GM23338 (cell line): Measurements from ENCODE around the gene GALNT13. TPM values are rescaled to one million over a fixed set of nuclear protein-coding genes. Genes with fewer than 3 reads are reported as not detected.

Source experiments
- ATAC-seq: fragments of 200-7000 bp; cut with Tn5 transposase; 3 replicates; pipeline ENCODE4 v1.9.1; 2020
- DNase-seq: peaks from one replicate; pipeline ENCODE4 v3.0.0-alpha.2; 2015; ENCODE audit warnings: low spot score
- H2AFZ ChIP-seq: fragments of 200-600 bp; sonication (generic); 2 replicates; pipeline ENCODE4 v1.8.0; 2016; ENCODE audit warnings: antibody characterized with exemption, mild to moderate bottlenecking, moderate library complexity
- H3F3A ChIP-seq: fragments of 200-600 bp; sonication (generic); replicated peaks from 2 replicates; pipeline ENCODE4 v1.8.0; 2017; ENCODE audit warnings: antibody characterized with exemption, mixed run types, low read depth
- H3K27ac ChIP-seq: fragments of 200-600 bp; sonication (generic); 2 replicates; pipeline ENCODE4 v1.6.1; 2016; ENCODE audit warnings: low read depth
- H3K27me3 ChIP-seq: fragments of 200-600 bp; sonication (generic); 2 replicates; pipeline ENCODE4 v1.8.0; 2016; ENCODE audit warnings: mild to moderate bottlenecking, mixed run types, moderate library complexity; ENCODE audit not compliant: insufficient read depth
- H3K36me3 ChIP-seq: fragments of 200-600 bp; sonication (generic); 2 replicates; pipeline ENCODE4 v1.8.0; 2016; ENCODE audit warnings: mild to moderate bottlenecking; ENCODE audit not compliant: insufficient read depth
- H3K4me1 ChIP-seq: fragments of 200-600 bp; sonication (generic); 2 replicates; pipeline ENCODE4 v1.8.0; 2016; ENCODE audit warnings: mild to moderate bottlenecking, moderate library complexity; ENCODE audit not compliant: insufficient read depth
- H3K4me2 ChIP-seq: fragments of 200-600 bp; sonication (generic); 2 replicates; pipeline ENCODE4 v1.7.1; 2017; ENCODE audit warnings: mixed run types
- H3K4me3 ChIP-seq: fragments of 200-600 bp; sonication (generic); 2 replicates; pipeline ENCODE4 v1.6.1; 2016; ENCODE audit warnings: mixed run types
- H3K79me2 ChIP-seq: fragments of 200-600 bp; sonication (generic); replicated peaks from 2 replicates; pipeline ENCODE4 v1.8.0; 2017; ENCODE audit warnings: mild to moderate bottlenecking; ENCODE audit not compliant: insufficient read depth
- H3K9me2 ChIP-seq: fragments of 200-600 bp; sonication (generic); 2 replicates; pipeline ENCODE4 v1.8.0; 2017; ENCODE audit not compliant: insufficient read depth
- H4K20me1 ChIP-seq: fragments of 200-600 bp; sonication (generic); replicated peaks from 2 replicates; pipeline ENCODE4 v1.8.0; 2017; ENCODE audit warnings: mild to moderate bottlenecking; ENCODE audit not compliant: insufficient read depth
- H3K27ac Mint-ChIP-seq: 2 replicates; pipeline ENCODE4 v1.8.0; 2020; ENCODE audit warnings: inconsistent platforms, mild to moderate bottlenecking, moderate library complexity, mixed read lengths
- H3K27me3 Mint-ChIP-seq: 3 replicates; pipeline ENCODE4 v1.8.0; 2022; ENCODE audit warnings: low read depth, mild to moderate bottlenecking, moderate library complexity, mixed read lengths, inconsistent platforms; ENCODE audit not compliant: insufficient read depth, poor library complexity
- H3K36me3 Mint-ChIP-seq: 3 replicates; pipeline ENCODE4 v1.8.0; 2021; ENCODE audit warnings: low read depth, mild to moderate bottlenecking, inconsistent platforms, moderate library complexity, mixed read lengths
- H3K4me1 Mint-ChIP-seq: 3 replicates; pipeline ENCODE4 v1.8.0; 2020; ENCODE audit warnings: mild to moderate bottlenecking, inconsistent platforms, mixed read lengths
- H3K4me3 Mint-ChIP-seq: 3 replicates; pipeline ENCODE4 v1.8.0; 2021; ENCODE audit warnings: moderate library complexity, mild to moderate bottlenecking, inconsistent platforms, mixed read lengths
- H3K9me3 Mint-ChIP-seq: 3 replicates; pipeline ENCODE4 v1.8.0; 2020; ENCODE audit warnings: moderate library complexity, mild to moderate bottlenecking, inconsistent platforms, mixed read lengths
- CREB1 ChIP-seq: fragments of 250-450 bp; sonication (Bioruptor Pico); IDR thresholded peaks from 2 replicates; pipeline ENCODE4 v1.5.0; 2020; ENCODE audit warnings: low read depth, mild to moderate bottlenecking, moderate library complexity
- CTCF ChIP-seq, 2 experiments: fragments of 200-600 bp in 1 of 2; sonication (generic) in 1 of 2; conservative IDR thresholded peaks; 2 replicates each; pipeline versions ENCODE4 v1.5.1 to v1.6.1; 2016 to 2017; ENCODE audit warnings: antibody characterized with exemption in 2 of 2, low read depth in 2 of 2, mild to moderate bottlenecking in 2 of 2, moderate library complexity in 1 of 2
- ETS1 ChIP-seq: IDR thresholded peaks from 2 replicates; pipeline ENCODE4 v1.6.1; 2016; ENCODE audit warnings: antibody characterized with exemption
- EZH2 ChIP-seq: fragments of 200-600 bp; sonication (generic); IDR thresholded peaks from one replicate; pipeline ENCODE4 v1.8.0; 2017; ENCODE audit warnings: antibody characterized with exemption, mild to moderate bottlenecking, low read depth; ENCODE audit not compliant: unreplicated experiment
- EZH2phosphoT487 ChIP-seq: fragments of 200-600 bp; sonication (generic); IDR thresholded peaks from one replicate; pipeline ENCODE4 v1.8.1; 2018; ENCODE audit warnings: antibody characterized with exemption; ENCODE audit not compliant: unreplicated experiment
- JUNB ChIP-seq: IDR thresholded peaks from one replicate; pipeline ENCODE4 v1.6.1; 2016; ENCODE audit warnings: antibody characterized with exemption; ENCODE audit not compliant: unreplicated experiment
- NANOG ChIP-seq: IDR thresholded peaks from 2 replicates; pipeline ENCODE4 v1.6.1; 2016; ENCODE audit warnings: antibody characterized with exemption, borderline replicate concordance
- POLR2AphosphoS5 ChIP-seq: IDR thresholded peaks from 2 replicates; pipeline ENCODE4 v1.6.1; 2016; ENCODE audit warnings: antibody characterized with exemption, low read depth
- REST ChIP-seq: IDR thresholded peaks from one replicate; pipeline ENCODE4 v1.6.1; 2018; ENCODE audit warnings: antibody characterized with exemption; ENCODE audit not compliant: unreplicated experiment
- ZNF331 ChIP-seq: fragments of 250-450 bp; sonication (Bioruptor Pico); IDR thresholded peaks from 2 replicates; pipeline ENCODE4 v1.5.0; 2020; ENCODE audit warnings: low read depth, mild to moderate bottlenecking, moderate library complexity
- ZNF462 ChIP-seq: fragments of 250-450 bp; sonication (Bioruptor Pico); IDR thresholded peaks from 2 replicates; pipeline ENCODE4 v1.5.0; 2020; ENCODE audit warnings: mild to moderate bottlenecking, moderate library complexity
- polyA plus RNA-seq: library from polyadenylated mRNA; unstranded; fragments of >200 nt; fragmentation: Nextera tagmentation; extraction: Ambion mirVana; gene quantifications from 2 replicates; pipeline ENCODE4 v1.2.1, GENCODE V29; 2016
- total RNA-seq: library from RNA; depleted of rRNA; stranded (reverse); fragments of >200 nt; shearing (Covaris generic); gene quantifications from 2 replicates; pipeline ENCODE4 v1.2.3, GENCODE V29; 2014

The GALNT13 gene
- total and polyA plus RNA-seq, 2 experiments from 2014 or later = 3.5 to 5.2 TPM

- Histone ChIP-seq H3K4me3 (no peak overlapping the region), H3F3A (no peaks in the 10 kb centered on the region), H4K20me1 (no peaks in the 10 kb centered on the region), H3K4me2 (no peak overlapping the region), H3K4me1 (0 out of 2 replicates have a peak, but pooled peaks cover 3% of the 10 kb centered on the region), H3K36me3 (no peaks in the 10 kb centered on the region), H3K9me2 (0 out of 2 replicates have a peak, but pooled peaks cover 4% of the 10 kb centered on the region), H3K27ac (no peak overlapping the region), H3K79me2 (no peaks in the 10 kb centered on the region), H3K27me3 (no peaks in the 10 kb centered on the region), H2AFZ (no peak overlapping the region)
- Mint-ChIP-seq H3K27ac (no peak overlapping the region), H3K36me3 (peaks cover 11% of the 10 kb centered on the region), H3K4me3 (no peak overlapping the region), H3K27me3 (no peaks in the 10 kb centered on the region), H3K9me3 (peaks cover 1% of the 10 kb centered on the region), H3K4me1 (no peaks in the 10 kb centered on the region)
- DNase-seq = no peak
- TF ChIP-seq EZH2phosphoT487 = no peak
- TF ChIP-seq POLR2AphosphoS5 = no peak
- TF ChIP-seq ZNF331 = no peak
- no peak for TF ChIP-seq JUNB
- TF ChIP-seq CTCF (conservative IDR thresholded peaks at IDR 0.05; ENCODE audit: low read depth in 2 of 2) = no peak
- TF ChIP-seq NANOG = no peak
- TF ChIP-seq EZH2 = no peak
- no peak for TF ChIP-seq ZNF462
- TF ChIP-seq REST = no peak
- TF ChIP-seq CREB1 (CRISPR knock-in tag) = no peak
- no peak for TF ChIP-seq ETS1
- no peak for ATAC-seq
Observed at GRCh38 chr2:154120706-154121105, 249.0 kb downstream of the GALNT13 start.
